ENCODE data around the gene TPPP.
"Not testable (repeated sequence)": the region's sequence is repeated elsewhere in the genome, so short reads cannot be mapped to it uniquely, and the experiment has no call there.

DNA sequence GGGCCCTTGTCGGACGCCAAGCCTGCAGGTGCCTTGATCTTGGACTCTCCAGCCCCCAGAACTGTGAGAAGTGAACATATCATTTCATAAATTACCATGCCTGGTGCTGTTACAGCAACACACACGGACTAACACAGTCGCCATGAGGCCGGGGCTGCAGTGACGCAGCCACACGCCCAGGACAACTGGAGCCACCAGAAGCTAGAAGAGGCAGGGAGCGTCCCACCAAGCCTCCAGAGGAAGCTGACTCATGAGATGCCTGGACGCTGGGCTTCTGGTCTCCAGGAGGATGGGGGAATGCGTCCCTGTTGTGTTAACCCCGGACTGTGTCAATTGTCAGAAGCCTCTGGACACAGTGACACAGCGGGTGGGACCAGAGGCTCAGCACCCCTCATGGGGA lies 6.2 kb downstream of the TPPP start:
- TF ChIP-seq ZNF274 (IDR thresholded peaks at IDR 0.05; ENCODE audit: low read depth, low read length); SUZ12 (IDR thresholded peaks at IDR 0.05; ENCODE audit: extremely low read depth, insufficient read depth, insufficient read length): not testable (repeated sequence)
